Heart left ventricle (tissue), 16 donors: ENCODE measurements around the gene PTPRN2. TPM values are rescaled to one million over a fixed set of nuclear protein-coding genes. Genes with fewer than 3 reads are reported as not detected.

Source experiments
- ATAC-seq, 4 donors: fragments of 200-7000 bp; cut with Tn5 transposase; one replicate each; pipeline ENCODE4 v1.9.1; 2020 to 2022; ENCODE audit warnings: moderate library complexity in 4 of 4, mild to moderate bottlenecking in 3 of 4, moderate number of reproducible peaks in 1 of 4
- DNase-seq, 5 donors: peaks; one replicate each; pipeline ENCODE4 v3.0.0-alpha.2; 2020
- H3K27ac ChIP-seq, 12 donors: fragments of 200-600 bp; sonication (generic) in 4 of 12; one replicate each; pipeline versions ENCODE4 v1.5.0 to v1.8.0; 2016 to 2022; ENCODE audit warnings: mild to moderate bottlenecking in 2 of 12
- H3K27me3 ChIP-seq, 9 donors: fragments of 200-600 bp; sonication (generic) in 2 of 9; one replicate each; pipeline versions ENCODE4 v1.5.1 to v1.8.0; 2016 to 2022; ENCODE audit warnings: mild to moderate bottlenecking in 3 of 9
- H3K36me3 ChIP-seq, 9 donors: fragments of 200-600 bp; sonication (generic) in 2 of 9; one replicate each; pipeline versions ENCODE4 v1.5.0 to v1.8.0; 2018 to 2022; ENCODE audit warnings: mild to moderate bottlenecking in 2 of 9
- H3K4me1 ChIP-seq, 12 donors: fragments of 200-600 bp; sonication (generic) in 4 of 12; one replicate each; pipeline versions ENCODE4 v1.5.0 to v1.8.0; 2016 to 2022; ENCODE audit warnings: mild to moderate bottlenecking in 3 of 12
- H3K4me3 ChIP-seq, 12 donors: fragments of 200-600 bp; sonication (generic) in 4 of 12; one replicate each; pipeline versions ENCODE4 v1.5.0 to v1.8.0; 2017 to 2022; ENCODE audit warnings: mild to moderate bottlenecking in 9 of 12, moderate library complexity in 4 of 12
- H3K9me3 ChIP-seq, 12 donors: fragments of 200-600 bp; sonication (generic) in 4 of 12; one replicate each; pipeline versions ENCODE4 v1.5.0 to v1.8.0; 2016 to 2022; ENCODE audit warnings: mild to moderate bottlenecking in 1 of 12
- POLR2A ChIP-seq, 2 donors: fragments of 450-650 bp; IDR thresholded peaks; one replicate each; pipeline ENCODE4 v1.6.1; 2017; ENCODE audit warnings: antibody characterized with exemption in 2 of 2, mild to moderate bottlenecking in 2 of 2, moderate library complexity in 2 of 2
- WGBS, 4 donors: extraction: QIAGEN DNeasy Blood & Tissue Kit in 2 of 4; methylation state at CpG; one replicate each; pipeline versions ENCODE4 v1.1.5 to v1.1.7; 2013 to 2018; 5-methylcytosine and 5-hydroxymethylcytosine counted together
- intact Hi-C, 10 donors: fragments of 100-400 bp; cut with DNase I; formaldehyde crosslinking; loops; one replicate each; pipeline versions ENCODE4 v1.11.1 to v1.14.2; 2022
- polyA plus RNA-seq, 2 donors: library from polyadenylated mRNA; stranded (reverse); fragments of 200-250 nt; gene quantifications; one replicate each; pipeline ENCODE4 v1.2.3, GENCODE V29; 2013
- total RNA-seq, 9 donors: library from RNA; depleted of rRNA in 2 of 9; stranded (reverse); fragments of >200 nt in 2 of 9; fragmentation: NEBNext Ultra II Directional in 3 of 9; extraction: Animal tissue kit (Norgen Biotek cat#: 25700) in 3 of 9; gene quantifications; one replicate each; pipeline versions ENCODE4 v1.1.0 to v1.2.4, GENCODE V29; 2016 to 2023
- TF ChIP-seq, protein P1 (sequence below), 12 donors: fragments of 200-600 bp; sonication (generic) in 4 of 12; IDR thresholded peaks; one replicate each; pipeline versions ENCODE4 v1.5.0 to v1.8.0; 2018 to 2022; ENCODE audit warnings: antibody characterized with exemption in 12 of 12, mild to moderate bottlenecking in 5 of 12
- donor health status: ischemic (EF 13 %, LVEDD 7.1; RV severe dilation, severe dysfunction).
- donor health status: healthy with polysubstance abuse.
- donor health status: DM: no; HTN: yes; CAD: no.
- donor health status: DM: no; HTN: no; CAD: no.
- donor health status: ischemic (EF 25% LVEDD 6.9; RV normal size, moderate dysfunction).
- donor health status: ischemic (EF 25% LVEDD 5.7; RV mildly dilated, moderate dysfunction).
- donor health status: healthy.
- donor health status: DM: yes; HTN: yes; CAD: no.
- donor health status: ischemic (EF 35%, LVEDD 5.7; RV mildly dilated, moderate dysfunction).
- donor health status: nonischemic (EF 11% LVEDD 7.7; RV severe dilation, severe dysfunction).
- donor health status: DM: yes; HTN: yes; CAD: no.
- donor health status: PGD.
- donor health status: ischemic (EF 29% LVEDD 5.4; RV normal size, mild dysfunction).
- donor health status: nonischemic (EF 23%, LVEDD 6.1; RV moderate dilation, normal function).

Gene PTPRN2
- total and polyA plus RNA-seq, 11 donors, result 0.61 to 2.3 (median 1.3) TPM

DNA sequence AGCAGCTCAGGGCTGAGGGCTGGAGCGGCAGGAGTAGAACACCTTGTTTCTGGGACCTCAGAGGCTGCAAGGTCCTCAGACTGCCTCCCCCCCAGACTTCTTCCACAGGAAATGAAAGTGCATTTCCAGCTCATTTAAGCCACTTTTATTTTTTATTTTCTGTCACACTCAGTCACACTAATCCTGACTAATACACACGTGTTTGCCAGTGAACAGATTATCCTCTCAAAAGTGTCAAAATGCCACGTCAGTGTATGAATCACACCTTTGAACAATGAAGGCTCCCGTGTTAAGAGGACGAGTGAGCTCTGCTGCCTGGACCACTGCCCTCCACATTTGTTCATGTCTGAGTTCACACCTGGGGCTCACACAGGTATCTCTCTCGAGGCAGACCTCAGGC is 762.3 kb downstream of the PTPRN2 start:
- Histone ChIP-seq H3K4me1 (no peaks in the 10 kb centered on the region), H3K27ac (no peak overlapping the region), H3K36me3 (no peaks in the 10 kb centered on the region), H3K27me3 (peaks cover 0 to 8% (median 0%) of the 10 kb centered on the region in 9 donors), H3K9me3 (no peaks in the 10 kb centered on the region), H3K4me3 (no peak overlapping the region)
- ATAC-seq, result no peak
- no peak for TF ChIP-seq POLR2A (IDR thresholded peaks at IDR 0.05)
- TF ChIP-seq, protein P1, sequence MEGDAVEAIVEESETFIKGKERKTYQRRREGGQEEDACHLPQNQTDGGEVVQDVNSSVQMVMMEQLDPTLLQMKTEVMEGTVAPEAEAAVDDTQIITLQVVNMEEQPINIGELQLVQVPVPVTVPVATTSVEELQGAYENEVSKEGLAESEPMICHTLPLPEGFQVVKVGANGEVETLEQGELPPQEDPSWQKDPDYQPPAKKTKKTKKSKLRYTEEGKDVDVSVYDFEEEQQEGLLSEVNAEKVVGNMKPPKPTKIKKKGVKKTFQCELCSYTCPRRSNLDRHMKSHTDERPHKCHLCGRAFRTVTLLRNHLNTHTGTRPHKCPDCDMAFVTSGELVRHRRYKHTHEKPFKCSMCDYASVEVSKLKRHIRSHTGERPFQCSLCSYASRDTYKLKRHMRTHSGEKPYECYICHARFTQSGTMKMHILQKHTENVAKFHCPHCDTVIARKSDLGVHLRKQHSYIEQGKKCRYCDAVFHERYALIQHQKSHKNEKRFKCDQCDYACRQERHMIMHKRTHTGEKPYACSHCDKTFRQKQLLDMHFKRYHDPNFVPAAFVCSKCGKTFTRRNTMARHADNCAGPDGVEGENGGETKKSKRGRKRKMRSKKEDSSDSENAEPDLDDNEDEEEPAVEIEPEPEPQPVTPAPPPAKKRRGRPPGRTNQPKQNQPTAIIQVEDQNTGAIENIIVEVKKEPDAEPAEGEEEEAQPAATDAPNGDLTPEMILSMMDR (IDR thresholded peaks at IDR 0.05), result no peak
- WGBS, 4 donors, result 61 to 70% (median 65%) methylated on average over 6 of the region's 6 CpGs
- intact Hi-C loops, result no loop called here
- no peak for DNase-seq

DNA sequence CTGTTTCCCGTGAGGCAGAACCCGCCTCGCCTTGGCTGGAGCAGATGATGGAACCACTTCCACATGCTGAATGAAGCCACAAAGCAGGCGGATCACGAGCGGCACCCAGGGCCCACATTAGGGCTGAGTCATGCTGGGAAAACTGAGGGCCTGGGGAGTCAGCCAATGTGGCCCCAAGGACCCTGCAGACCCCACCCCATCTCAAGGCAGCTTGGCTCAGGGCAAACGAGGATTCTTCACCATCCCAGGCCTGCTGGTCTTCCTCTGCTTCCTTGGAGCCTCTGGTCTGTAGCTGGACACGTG is 762.9 kb downstream of the PTPRN2 start:
- intact Hi-C loops, result no loop called here
- ATAC-seq, result no peak
- Histone ChIP-seq H3K27ac (no peak overlapping the region), H3K4me1 (no peaks in the 10 kb centered on the region), H3K36me3 (no peaks in the 10 kb centered on the region), H3K9me3 (no peaks in the 10 kb centered on the region), H3K4me3 (no peak overlapping the region), H3K27me3 (peaks cover 0 to 8% (median 0%) of the 10 kb centered on the region in 9 donors)
- no peak for TF ChIP-seq POLR2A (IDR thresholded peaks at IDR 0.05)
- TF ChIP-seq, protein P1 (IDR thresholded peaks at IDR 0.05), result no peak
- no peak for DNase-seq
- WGBS, 4 donors, result 80 to 86% (median 85%) methylated on average over 5 to 8 of the region's 8 CpGs

DNA sequence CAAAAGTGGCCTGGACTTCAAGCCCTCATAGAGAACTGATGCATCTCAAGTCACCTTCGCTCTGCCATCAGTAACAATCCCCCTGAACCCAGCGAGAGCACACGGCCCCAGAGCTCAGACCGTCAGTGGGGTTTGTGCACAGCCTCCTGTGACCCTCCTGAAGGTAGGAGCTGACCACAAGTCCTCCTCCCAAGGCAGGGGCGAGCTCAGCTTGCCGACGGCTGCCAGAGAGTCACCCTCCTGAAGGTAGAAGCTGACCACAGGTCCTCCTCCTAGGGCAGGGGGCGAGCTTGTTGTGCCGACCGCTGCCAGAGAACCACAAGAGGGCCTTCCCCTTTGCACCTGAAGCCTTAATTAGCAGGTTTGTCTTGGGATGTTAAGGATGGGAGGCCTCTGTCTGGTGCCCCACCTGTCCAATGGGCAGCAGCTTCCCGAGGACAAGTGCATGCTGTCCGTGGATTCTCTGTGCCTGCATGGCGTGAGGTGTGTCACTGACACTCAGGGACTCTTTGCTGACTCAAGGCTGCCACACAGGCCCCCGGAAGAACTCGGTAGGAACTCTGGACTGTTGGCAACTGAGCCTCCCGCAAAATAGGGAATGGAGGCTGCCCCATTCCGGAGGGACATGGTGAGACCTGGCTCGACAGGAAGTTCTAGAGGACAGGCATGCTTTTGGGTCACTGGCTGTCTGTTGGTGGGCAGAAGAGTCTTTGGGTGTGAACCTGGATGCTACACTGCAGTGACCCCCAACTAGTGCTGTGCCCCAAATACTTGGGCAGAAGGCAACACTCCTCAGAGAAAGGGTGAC is 763.4 kb downstream of the PTPRN2 start:
- Histone ChIP-seq H3K4me1 (no peaks in the 10 kb centered on the region), H3K27ac (no peak overlapping the region), H3K27me3 (peaks cover 0 to 4% (median 0%) of the 10 kb centered on the region in 9 donors), H3K9me3 (no peaks in the 10 kb centered on the region), H3K4me3 (no peak overlapping the region), H3K36me3 (no peaks in the 10 kb centered on the region)
- intact Hi-C loops, result no loop called here
- no peak for ATAC-seq
- TF ChIP-seq, protein P1 (IDR thresholded peaks at IDR 0.05), result no peak
- TF ChIP-seq POLR2A (IDR thresholded peaks at IDR 0.05), result no peak
- DNase-seq, result no peak
- WGBS, 4 donors, result 79 to 88% (median 81%) methylated on average over 7 to 18 of the region's 18 CpGs

DNA sequence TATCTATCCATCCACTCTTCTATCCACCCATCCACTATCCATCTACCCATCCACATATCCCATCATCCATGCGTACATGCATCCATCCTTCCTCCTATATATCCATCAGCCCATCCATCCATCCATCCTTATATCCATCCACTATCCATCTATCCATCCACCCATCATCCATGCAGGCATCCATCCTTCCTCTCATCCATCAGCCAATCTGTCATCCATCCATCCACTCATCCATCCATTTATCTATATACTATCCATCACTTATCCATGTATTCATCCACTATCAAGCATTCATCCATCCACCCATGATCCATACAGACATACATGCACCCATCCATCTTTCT is 765.0 kb downstream of the PTPRN2 start:
- H3K4me1 ChIP-seq, result no peaks in the 10 kb centered on the region
- ATAC-seq (no peak), DNase-seq (no peak)
- no peaks in the 10 kb centered on the region for H3K36me3 ChIP-seq
- H3K9me3 ChIP-seq, result no peaks in the 10 kb centered on the region
- intact Hi-C loops, result no loop called here
- peaks cover 0 to 3% (median 0%) of the 10 kb centered on the region in 9 donors for H3K27me3 ChIP-seq
- H3K27ac ChIP-seq, result no peak overlapping the region
- WGBS, 4 donors, result 79 to 92% (median 87%) methylated on average over 1 of the region's 1 CpG
- no peak for TF ChIP-seq POLR2A (IDR thresholded peaks at IDR 0.05)
- TF ChIP-seq, protein P1 (IDR thresholded peaks at IDR 0.05), result no peak
- H3K4me3 ChIP-seq, result no peak overlapping the region
